IMR-90 (cell line): ENCODE results near the gene EGFR. TPM values are rescaled to one million over a fixed set of nuclear protein-coding genes. Genes with fewer than 3 reads are reported as not detected.

Source experiments
- ATAC-seq: fragments of 200-7000 bp; cut with Tn5 transposase; 2 replicates; pipeline ENCODE4 v1.9.1; 2020; ENCODE audit warnings: low read depth, mild to moderate bottlenecking, moderate library complexity
- BruUV-seq: library from RNA; stranded (reverse); fragments of 400-500 nt; replicated peaks from 2 replicates; lab custom pipeline; 2021; lab: Mats Ljungman, UMichigan
- CTCF ChIA-PET: fragments of 300-600 bp; formaldehyde crosslinking; extraction: SDS; loops from one replicate; lab custom pipeline; 2021; ENCODE audit warnings: antibody characterized with exemption; lab: Yijun Ruan, JAX
- POLR2A ChIA-PET: fragments of 300-600 bp; sonication (Branson Sonifier 250); formaldehyde crosslinking; loops from one replicate; lab custom pipeline; 2022; ENCODE audit warnings: antibody characterized with exemption; ENCODE audit not compliant: unreplicated experiment; lab: Charles Lee
- DNase-seq: peaks from one replicate; pipeline ENCODE4 v3.0.0; 2013
- H2AFZ ChIP-seq: replicated peaks from 2 replicates; pipeline ENCODE3; 2013; ENCODE audit warnings: low read length, mild to moderate bottlenecking; ENCODE audit not compliant: poor library complexity
- H2AK5ac ChIP-seq: 2 replicates; pipeline ENCODE4 v1.6.1; 2013; ENCODE audit warnings: low read depth, low read length, inconsistent platforms
- H2AK9ac ChIP-seq: replicated peaks from 2 replicates; pipeline ENCODE3; 2013; ENCODE audit warnings: mild to moderate bottlenecking, low read depth, low read length, moderate library complexity; ENCODE audit not compliant: poor library complexity
- H2BK120ac ChIP-seq: 2 replicates; pipeline ENCODE4 v1.6.1; 2013; ENCODE audit warnings: low read depth, low read length, inconsistent platforms
- H2BK15ac ChIP-seq: 3 replicates; pipeline ENCODE4 v1.6.1; 2013; ENCODE audit warnings: low read depth, low read length, inconsistent platforms
- H2BK20ac ChIP-seq: 2 replicates; pipeline ENCODE4 v1.6.1; 2013; ENCODE audit warnings: low read depth, mild to moderate bottlenecking, inconsistent platforms, low read length, moderate library complexity
- H2BK5ac ChIP-seq: 2 replicates; pipeline ENCODE4 v1.6.1; 2013; ENCODE audit warnings: mild to moderate bottlenecking, low read depth, low read length, inconsistent platforms; ENCODE audit not compliant: poor library complexity, severe bottlenecking
- H3K14ac ChIP-seq: replicated peaks from 2 replicates; pipeline ENCODE4 v1.6.1; 2013; ENCODE audit warnings: low read depth, low read length, inconsistent platforms
- H3K18ac ChIP-seq: 2 replicates; pipeline ENCODE4 v1.6.1; 2013; ENCODE audit warnings: low read depth, low read length, control low read depth
- H3K23ac ChIP-seq: 2 replicates; pipeline ENCODE4 v1.6.1; 2013; ENCODE audit warnings: low read depth, low read length, inconsistent platforms
- H3K27ac ChIP-seq: 2 replicates; pipeline ENCODE4 v1.5.1; 2013; ENCODE audit warnings: mild to moderate bottlenecking, control low read depth, low read length; ENCODE audit not compliant: insufficient read depth
- H3K27me3 ChIP-seq: 2 replicates; pipeline ENCODE4 v1.6.1; 2013; ENCODE audit warnings: low read length; ENCODE audit not compliant: control insufficient read depth, insufficient read depth
- H3K36me3 ChIP-seq: 2 replicates; pipeline ENCODE4 v1.6.1; 2013; ENCODE audit warnings: low read length, mixed read lengths; ENCODE audit not compliant: control insufficient read depth, insufficient read depth
- H3K4ac ChIP-seq: 2 replicates; pipeline ENCODE4 v1.6.1; 2013; ENCODE audit warnings: low read depth, low read length, inconsistent platforms
- H3K4me1 ChIP-seq: 2 replicates; pipeline ENCODE4 v1.6.1; 2013; ENCODE audit warnings: low read length, mixed read lengths; ENCODE audit not compliant: control insufficient read depth, insufficient read depth
- H3K4me2 ChIP-seq: 2 replicates; pipeline ENCODE4 v1.6.1; 2013; ENCODE audit warnings: low read depth, mild to moderate bottlenecking, control low read depth, low read length, moderate library complexity
- H3K4me3 ChIP-seq: 2 replicates; pipeline ENCODE4 v1.5.1; 2013; ENCODE audit warnings: low read depth, mild to moderate bottlenecking, control low read depth, low read length, moderate library complexity; ENCODE audit not compliant: insufficient read depth
- H3K56ac ChIP-seq: 2 replicates; pipeline ENCODE4 v1.6.1; 2013; ENCODE audit warnings: low read length, inconsistent platforms; ENCODE audit not compliant: insufficient read depth; ENCODE audit errors: extremely low read depth
- H3K79me1 ChIP-seq, 2 experiments: 2 replicates each; pipeline ENCODE4 v1.6.1; 2013; ENCODE audit warnings: low read length in 2 of 2, inconsistent platforms in 1 of 2, low read depth in 1 of 2
- H3K9ac ChIP-seq: 2 replicates; pipeline ENCODE4 v1.6.1; 2013; ENCODE audit warnings: low read depth, low read length, control low read depth
- H3K9me1 ChIP-seq: 2 replicates; pipeline ENCODE4 v1.6.1; 2013; ENCODE audit warnings: low read length, inconsistent platforms; ENCODE audit not compliant: insufficient read depth
- H3K9me3 ChIP-seq: 2 replicates; pipeline ENCODE4 v1.6.1; 2013; ENCODE audit warnings: low read length; ENCODE audit not compliant: control insufficient read depth, insufficient read depth
- H4K20me1 ChIP-seq: 2 replicates; pipeline ENCODE4 v1.6.1; 2013; ENCODE audit warnings: low read length, inconsistent platforms; ENCODE audit not compliant: insufficient read depth
- H4K5ac ChIP-seq: 2 replicates; pipeline ENCODE4 v1.6.1; 2013; ENCODE audit warnings: mild to moderate bottlenecking, low read depth, low read length, control low read depth
- H4K8ac ChIP-seq, 2 experiments: 2 replicates each; pipeline ENCODE4 v1.6.1; 2013; ENCODE audit warnings: low read depth in 2 of 2, low read length in 2 of 2, control low read depth in 1 of 2, inconsistent platforms in 1 of 2
- H4K91ac ChIP-seq: 2 replicates; pipeline ENCODE4 v1.6.1; 2013; ENCODE audit warnings: low read depth, low read length, inconsistent platforms; ENCODE audit not compliant: insufficient read depth
- CEBPB ChIP-seq: IDR thresholded peaks from 2 replicates; pipeline ENCODE4 v1.6.1; 2012; ENCODE audit warnings: low read depth, low read length, improper control_type of control experiment
- CTCF ChIP-seq: conservative IDR thresholded peaks from 2 replicates; pipeline ENCODE4 v1.5.1; 2012; ENCODE audit warnings: mild to moderate bottlenecking, low read depth, low read length, improper control_type of control experiment
- FOS ChIP-seq: fragments of 150-350 bp; IDR thresholded peaks from 2 replicates; pipeline ENCODE4 v1.6.1; 2016; ENCODE audit warnings: low read depth, low read length
- POLR2A ChIP-seq: IDR thresholded peaks from 2 replicates; pipeline ENCODE4 v1.6.1; 2012; ENCODE audit warnings: mild to moderate bottlenecking, low read depth, low read length
- RFX5 ChIP-seq: IDR thresholded peaks from 2 replicates; pipeline ENCODE4 v1.8.0; 2012; ENCODE audit warnings: low read depth, mild to moderate bottlenecking, low read length, moderate library complexity
- WGBS, 2 experiments: methylation state at CpG; one replicate each; pipeline versions ENCODE4 v1.1.5 to v1.1.7; 2013; ENCODE audit warnings: missing lambda C conversion rate in 2 of 2; ENCODE audit not compliant: insufficient read length in 1 of 2; ENCODE audit errors: extremely low coverage in 2 of 2; 5-methylcytosine and 5-hydroxymethylcytosine counted together
- dilution Hi-C: fragments of 300-500 bp; cut with HindIII; formaldehyde crosslinking; loops from one replicate; pipeline ENCODE4 v1.14.3; 2018; ENCODE audit warnings: low sequenced_read_pairs; ENCODE audit not compliant: unreplicated experiment
- in situ Hi-C: fragments of 300-500 bp; cut with MboI; formaldehyde crosslinking; loops from 3 replicates; pipeline ENCODE4 v1.14.3; 2019; ENCODE audit warnings: low sequenced_read_pairs, inconsistent platforms, mixed read lengths
- intact Hi-C: fragments of 100-400 bp; cut with micrococcal nuclease; formaldehyde crosslinking; loops from 2 replicates; pipeline ENCODE4 v1.10.0; 2022
- polyA plus RNA-seq, 3 experiments: library from polyadenylated mRNA; depleted of rRNA; stranded (reverse); fragments of >200 nt; gene quantifications; 2 replicates each; pipeline ENCODE4 v1.2.3, GENCODE V29; 2012; ENCODE audit warnings: low replicate concordance in 1 of 3
- total RNA-seq: library from RNA; depleted of rRNA; stranded (reverse); fragments of >200 nt; gene quantifications from 2 replicates; pipeline ENCODE4 v1.2.3, GENCODE V29; 2012

Gene EGFR
- total and polyA plus RNA-seq, 2 of the 4 experiments (the other 2 are of a cell fraction), result 36.9 to 60.4 TPM

GRCh38 chr7:55149001-55149400, 130.2 kb downstream of the EGFR start:
- intact Hi-C loops, result no loop called here
- no peak overlapping the region for H3K18ac ChIP-seq

More at GRCh38 chr7:55149001-55149400, 130.2 kb downstream of the EGFR start:
- no CpG with 5 or more reads among the region's 1 CpG for WGBS, 2 experiments
- Histone ChIP-seq H3K9ac (no peak overlapping the region), H3K23ac (no peak overlapping the region), H3K4ac (no peak overlapping the region; the same call in 1 of the 2 replicates), H3K4me3 (no peak overlapping the region), H3K56ac (no peak overlapping the region), H3K27ac (no peak overlapping the region), H2AK5ac (no peak overlapping the region), H3K27me3 (no peaks in the 10 kb centered on the region), H4K20me1 (no peaks in the 10 kb centered on the region), H2AK9ac (no peak overlapping the region), H2BK20ac (no peak overlapping the region), H2AFZ (no peak overlapping the region), H3K4me1 (peaks cover 8% of the 10 kb centered on the region), H3K9me3 (no peaks in the 10 kb centered on the region), H3K36me3 (peaks cover 72% of the 10 kb centered on the region), H3K9me1 (0 out of 2 replicates have a peak, but pooled peaks cover 5% of the 10 kb centered on the region), H4K91ac (no peak overlapping the region), H3K79me1 (peaks cover 40 to 72% of the 10 kb centered on the region in 2 experiments), H2BK120ac (no peak overlapping the region), H3K14ac (no peak overlapping the region), H2BK5ac (no peak overlapping the region), H3K4me2 (no peak overlapping the region), H4K5ac (no peak overlapping the region), H2BK15ac (no peak overlapping the region), H4K8ac (no peak overlapping the region)
- ATAC-seq, result no peak
- TF ChIP-seq CEBPB, result peak; percentile 91
- no peak for TF ChIP-seq RFX5
- no peak for TF ChIP-seq POLR2A
- no peak for TF ChIP-seq FOS
- no peak for TF ChIP-seq CTCF
- ChIA-PET CTCF (no interaction called here), POLR2A (no interaction called here)
- in situ Hi-C loops (no loop called here), dilution Hi-C loops (no loop called here)
- DNase-seq, result peak; percentile 32
- BruUV-seq, result no TSS peak
